ENCODE data around the gene NCKAP5. TPM values are rescaled to one million over a fixed set of nuclear protein-coding genes. Genes with fewer than 3 reads are reported as not detected.

Gene NCKAP5
- total RNA-seq, 1 donor from 2014 or later, result 0.46 TPM

GRCh38 chr2:132975193-132976105 is 592.8 kb downstream of the NCKAP5 start:
- Mint-ChIP-seq H3K27ac (ENCODE audit: unreplicated experiment) (no peak overlapping the region), H3K9me3 (ENCODE audit: unreplicated experiment) (peaks cover 6% of the 10 kb centered on the region)
- no peak for TF ChIP-seq CTCF (IDR thresholded peaks at IDR 0.05)

GRCh38 chr2:132974467-132975095 is 593.7 kb downstream of the NCKAP5 start:
- Mint-ChIP-seq H3K27me3 (ENCODE audit: unreplicated experiment) (no peaks in the 10 kb centered on the region), H3K4me3 (ENCODE audit: unreplicated experiment) (no peak overlapping the region), H3K4me1 (ENCODE audit: unreplicated experiment) (no peaks in the 10 kb centered on the region), H3K36me3 (ENCODE audit: unreplicated experiment) (no peaks in the 10 kb centered on the region), H3K9me3 (ENCODE audit: unreplicated experiment) (peaks cover 4% of the 10 kb centered on the region), H3K27ac (ENCODE audit: unreplicated experiment) (no peak overlapping the region)
- TF ChIP-seq CTCF (IDR thresholded peaks at IDR 0.05), result no peak
- DNase-seq (ENCODE audit: extremely low spot score, unreplicated experiment), result no peak

More at GRCh38 chr2:132975193-132976105, 592.8 kb downstream of the NCKAP5 start:
- Mint-ChIP-seq H3K36me3 (ENCODE audit: unreplicated experiment) (no peaks in the 10 kb centered on the region), H3K4me1 (ENCODE audit: unreplicated experiment) (no peaks in the 10 kb centered on the region), H3K4me3 (ENCODE audit: unreplicated experiment) (no peak overlapping the region), H3K27me3 (ENCODE audit: unreplicated experiment) (no peaks in the 10 kb centered on the region)
- DNase-seq (ENCODE audit: extremely low spot score, unreplicated experiment), result no peak

- H3K4me1 Mint-ChIP-seq (ENCODE audit: unreplicated experiment), result no peaks in the 10 kb centered on the region
- H3K9me3 Mint-ChIP-seq (ENCODE audit: unreplicated experiment), result peaks cover 3% of the 10 kb centered on the region
- H3K27me3 Mint-ChIP-seq (ENCODE audit: unreplicated experiment), result no peaks in the 10 kb centered on the region
- no peak for DNase-seq (ENCODE audit: extremely low spot score, unreplicated experiment)
- H3K4me3 Mint-ChIP-seq (ENCODE audit: unreplicated experiment), result no peak overlapping the region
- no peak for TF ChIP-seq CTCF (IDR thresholded peaks at IDR 0.05)
- H3K36me3 Mint-ChIP-seq (ENCODE audit: unreplicated experiment), result no peaks in the 10 kb centered on the region
- H3K27ac Mint-ChIP-seq (ENCODE audit: unreplicated experiment), result no peak overlapping the region
Observed at GRCh38 chr2:132971310-132972061, 596.8 kb downstream of the NCKAP5 start.

- no peak for TF ChIP-seq CTCF (IDR thresholded peaks at IDR 0.05)
- no peak for DNase-seq (ENCODE audit: extremely low spot score, unreplicated experiment)
Observed at GRCh38 chr2:132969371-132969985, 598.8 kb downstream of the NCKAP5 start.

More at GRCh38 chr2:132969371-132969985, 598.8 kb downstream of the NCKAP5 start:
- H3K36me3 Mint-ChIP-seq (ENCODE audit: unreplicated experiment), result no peaks in the 10 kb centered on the region
- no peak overlapping the region for H3K4me3 Mint-ChIP-seq (ENCODE audit: unreplicated experiment)
- no peaks in the 10 kb centered on the region for H3K4me1 Mint-ChIP-seq (ENCODE audit: unreplicated experiment)
- H3K27ac Mint-ChIP-seq (ENCODE audit: unreplicated experiment), result no peak overlapping the region
- peaks cover 3% of the 10 kb centered on the region for H3K9me3 Mint-ChIP-seq (ENCODE audit: unreplicated experiment)
- no peaks in the 10 kb centered on the region for H3K27me3 Mint-ChIP-seq (ENCODE audit: unreplicated experiment)

Measured in osteocyte (in vitro differentiated cells).